Stimulated activated CD4-positive, alpha-beta T cell treated with anti-CD3 and anti-CD28 coated beads, Interleukin-2, amount 100 ng/mL, for 4 hours (primary cell): ENCODE data around the gene SPG7.
"Not testable (repeated sequence)": the region's sequence is repeated elsewhere in the genome, so short reads cannot be mapped to it uniquely, and the experiment has no call there.

Experiments
- DNase-seq: peaks from one replicate; pipeline ENCODE4 v3.0.0-alpha.2; 2020; ENCODE audit warnings: low read depth

Gene SPG7

GRCh38 chr16:89564476-89565255, 56.5 kb downstream of the SPG7 start:
- DNase-seq: no peak

- no peak for DNase-seq
Measured at GRCh38 chr16:89565256-89565505, 57.0 kb downstream of the SPG7 start.

GRCh38 chr16:89565506-89566372, 57.5 kb downstream of the SPG7 start:
- DNase-seq: no peak

- DNase-seq: no peak
Measured at GRCh38 chr16:89567656-89568594, 59.7 kb downstream of the SPG7 start.

GRCh38 chr16:89569506-89570341, 61.5 kb downstream of the SPG7 start:
- no peak for DNase-seq

- no peak for DNase-seq
Measured at GRCh38 chr16:89570342-89570923, 62.2 kb downstream of the SPG7 start.

GRCh38 chr16:89570983-89571598, 62.9 kb downstream of the SPG7 start:
- DNase-seq: not testable (repeated sequence)

- no peak for DNase-seq
Measured at GRCh38 chr16:89571636-89572035, 63.4 kb downstream of the SPG7 start.

- DNase-seq: no peak
Measured at GRCh38 chr16:89572073-89572484, 63.9 kb downstream of the SPG7 start.

GRCh38 chr16:89572485-89573205, 64.4 kb downstream of the SPG7 start:
- no peak for DNase-seq

GRCh38 chr16:89573826-89574680, 65.8 kb downstream of the SPG7 start:
- no peak for DNase-seq

GRCh38 chr16:89574681-89575246, 66.6 kb downstream of the SPG7 start:
- no peak for DNase-seq

GRCh38 chr16:89575247-89576152, 67.3 kb downstream of the SPG7 start, which contains the start of gene CPNE7:
Gene CPNE7, plus strand, starts transcription at chr16:89575758. Its CDS starts 140 bp downstream, at chr16:89575898.
- DNase-seq: no peak

- DNase-seq: no peak
Measured at GRCh38 chr16:89576153-89577054, 68.2 kb downstream of the SPG7 start.

- no peak for DNase-seq
Measured at GRCh38 chr16:89577055-89577759, 69.0 kb downstream of the SPG7 start.

- no peak for DNase-seq
Measured at GRCh38 chr16:89579351-89579750, 71.1 kb downstream of the SPG7 start.
